KMS-11 (cell line): ENCODE data around the gene SLC7A6.
A peak's percentile ranks its signal among the peaks of the same experiment; 100 is the strongest.

Experiments
- H2AFZ ChIP-seq: fragments of 200-600 bp; sonication (generic); 2 replicates; pipeline ENCODE4 v1.6.1; 2016; ENCODE audit warnings: antibody characterized with exemption, mixed run types, low read depth
- H3K27ac ChIP-seq: fragments of 200-600 bp; sonication (generic); 2 replicates; pipeline ENCODE4 v1.6.1; 2016; ENCODE audit warnings: mild to moderate bottlenecking, mixed run types
- H3K27me3 ChIP-seq: fragments of 200-600 bp; sonication (generic); 2 replicates; pipeline ENCODE4 v1.6.1; 2017; ENCODE audit warnings: mild to moderate bottlenecking, low read depth, mixed run types, moderate library complexity; ENCODE audit not compliant: insufficient read depth
- H3K36me3 ChIP-seq: fragments of 200-600 bp; sonication (generic); 2 replicates; pipeline ENCODE4 v1.6.1; 2017; ENCODE audit warnings: mild to moderate bottlenecking, mixed run types; ENCODE audit not compliant: insufficient read depth
- H3K4me1 ChIP-seq: fragments of 200-600 bp; sonication (generic); 2 replicates; pipeline ENCODE4 v1.6.1; 2016; ENCODE audit warnings: mild to moderate bottlenecking, low read depth, mixed run types; ENCODE audit not compliant: poor library complexity, severe bottlenecking
- H3K4me2 ChIP-seq: fragments of 200-600 bp; sonication (generic); 2 replicates; pipeline ENCODE4 v1.7.0; 2016; ENCODE audit warnings: mild to moderate bottlenecking, mixed run types
- H3K4me3 ChIP-seq: fragments of 200-600 bp; sonication (generic); IDR thresholded peaks from 2 replicates; pipeline ENCODE4 v1.6.1; 2017; ENCODE audit warnings: low read depth, low read length, mixed read lengths; ENCODE audit not compliant: insufficient read depth
- H3K79me2 ChIP-seq: fragments of 200-600 bp; sonication (generic); 2 replicates; pipeline ENCODE4 v1.6.1; 2016; ENCODE audit warnings: low read depth, mixed run types; ENCODE audit not compliant: insufficient read depth
- H3K9ac ChIP-seq: fragments of 200-600 bp; sonication (generic); 2 replicates; pipeline ENCODE4 v1.6.1; 2016; ENCODE audit warnings: mild to moderate bottlenecking, mixed run types
- H4K20me1 ChIP-seq: fragments of 200-600 bp; sonication (generic); 2 replicates; pipeline ENCODE4 v1.6.1; 2016; ENCODE audit warnings: mild to moderate bottlenecking, mixed run types; ENCODE audit not compliant: insufficient read depth
- TF ChIP-seq, protein P1 (sequence below): fragments of 200-600 bp; sonication (generic); conservative IDR thresholded peaks from 2 replicates; pipeline ENCODE4 v1.6.1; 2017; ENCODE audit warnings: low read depth, mild to moderate bottlenecking, antibody characterized with exemption, low read length, moderate library complexity, mixed read lengths

SLC7A6 gene

GRCh38 chr16:68273459-68273858, 9.1 kb downstream of the SLC7A6 start:
- Histone ChIP-seq H3K27me3 (no peaks in the 10 kb centered on the region), H3K4me1 (peaks cover 68% of the 10 kb centered on the region), H3K4me2 (no peak overlapping the region), H4K20me1 (peaks cover 22% of the 10 kb centered on the region), H3K79me2 (peaks cover 63% of the 10 kb centered on the region), H2AFZ (no peak overlapping the region), H3K9ac (no peak overlapping the region), H3K36me3 (peaks cover 3% of the 10 kb centered on the region; the same call in 1 of the 2 replicates), H3K4me3 (no peak overlapping the region), H3K27ac (no peak overlapping the region)
- TF ChIP-seq, protein P1, sequence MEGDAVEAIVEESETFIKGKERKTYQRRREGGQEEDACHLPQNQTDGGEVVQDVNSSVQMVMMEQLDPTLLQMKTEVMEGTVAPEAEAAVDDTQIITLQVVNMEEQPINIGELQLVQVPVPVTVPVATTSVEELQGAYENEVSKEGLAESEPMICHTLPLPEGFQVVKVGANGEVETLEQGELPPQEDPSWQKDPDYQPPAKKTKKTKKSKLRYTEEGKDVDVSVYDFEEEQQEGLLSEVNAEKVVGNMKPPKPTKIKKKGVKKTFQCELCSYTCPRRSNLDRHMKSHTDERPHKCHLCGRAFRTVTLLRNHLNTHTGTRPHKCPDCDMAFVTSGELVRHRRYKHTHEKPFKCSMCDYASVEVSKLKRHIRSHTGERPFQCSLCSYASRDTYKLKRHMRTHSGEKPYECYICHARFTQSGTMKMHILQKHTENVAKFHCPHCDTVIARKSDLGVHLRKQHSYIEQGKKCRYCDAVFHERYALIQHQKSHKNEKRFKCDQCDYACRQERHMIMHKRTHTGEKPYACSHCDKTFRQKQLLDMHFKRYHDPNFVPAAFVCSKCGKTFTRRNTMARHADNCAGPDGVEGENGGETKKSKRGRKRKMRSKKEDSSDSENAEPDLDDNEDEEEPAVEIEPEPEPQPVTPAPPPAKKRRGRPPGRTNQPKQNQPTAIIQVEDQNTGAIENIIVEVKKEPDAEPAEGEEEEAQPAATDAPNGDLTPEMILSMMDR: no peak

DNA sequence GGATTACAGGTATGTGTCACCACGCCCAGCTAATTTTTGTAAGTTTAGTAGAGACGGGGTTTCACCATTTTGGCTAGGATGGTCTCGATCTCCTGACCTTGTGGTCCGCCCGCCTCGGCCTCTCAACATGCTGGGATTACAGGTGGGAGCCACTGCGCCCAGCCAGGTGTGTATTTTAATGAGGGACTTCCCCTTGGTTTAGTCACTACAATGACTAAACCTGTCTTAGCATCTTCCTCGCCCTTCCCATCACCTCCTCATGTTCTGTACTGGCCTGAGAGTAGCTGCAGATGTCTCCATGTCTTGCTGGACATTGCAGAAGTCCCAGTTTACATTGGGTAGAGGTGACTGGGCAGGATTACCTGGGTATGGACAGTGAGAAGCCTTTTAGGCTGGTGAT, 9.6 kb downstream of the SLC7A6 start:
- Histone ChIP-seq H3K9ac (no peak overlapping the region; the same call in 1 of the 2 replicates), H3K27me3 (no peaks in the 10 kb centered on the region), H4K20me1 (peaks cover 22% of the 10 kb centered on the region), H3K27ac (no peak overlapping the region), H3K36me3 (peaks cover 3% of the 10 kb centered on the region; the same call in 1 of the 2 replicates), H3K4me3 (no peak overlapping the region), H3K4me1 (peaks cover 67% of the 10 kb centered on the region), H2AFZ (no peak overlapping the region), H3K4me2 (no peak overlapping the region), H3K79me2 (peaks cover 58% of the 10 kb centered on the region)
- TF ChIP-seq, protein P1: no peak

- Histone ChIP-seq H3K27me3 (no peaks in the 10 kb centered on the region), H3K9ac (no peak overlapping the region; the same call in 1 of the 2 replicates), H2AFZ (no peak overlapping the region), H3K4me2 (no peak overlapping the region), H3K27ac (no peak overlapping the region), H3K79me2 (peaks cover 57% of the 10 kb centered on the region), H3K4me3 (no peak overlapping the region), H3K4me1 (peaks cover 61% of the 10 kb centered on the region), H3K36me3 (peaks cover 3% of the 10 kb centered on the region; the same call in 1 of the 2 replicates), H4K20me1 (peaks cover 17% of the 10 kb centered on the region; the same call in 1 of the 2 replicates)
- TF ChIP-seq, protein P1: no peak
Measured at GRCh38 chr16:68274441-68274840, 10.1 kb downstream of the SLC7A6 start.

DNA sequence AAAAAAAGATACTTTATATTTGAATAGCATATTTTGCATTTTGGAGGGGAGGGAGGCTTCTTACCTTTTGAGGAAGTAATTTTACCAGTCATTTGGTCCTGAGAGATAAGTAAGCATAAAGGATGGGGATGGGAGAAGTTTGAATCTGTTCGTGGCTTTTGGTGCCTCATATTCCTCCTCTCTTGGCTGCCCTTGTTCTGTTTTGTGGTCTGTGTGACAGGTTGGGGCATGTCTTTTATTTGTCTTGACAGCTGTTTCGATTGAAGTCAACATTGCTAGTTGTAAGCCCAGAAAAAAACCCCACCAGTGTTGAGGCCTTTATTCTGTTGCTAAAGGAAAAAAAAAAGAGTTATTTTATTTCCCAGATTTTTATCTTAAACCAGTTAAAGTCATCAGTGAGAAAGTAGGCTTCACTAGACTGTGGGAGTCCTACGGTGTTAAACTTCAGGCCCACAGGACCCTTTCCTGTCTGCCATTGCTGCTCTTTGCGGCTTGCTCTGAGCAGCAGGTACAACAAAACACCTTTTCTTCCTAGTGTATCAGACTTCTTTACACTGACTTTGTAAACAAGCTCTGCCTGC, 11.4 kb downstream of the SLC7A6 start:
- Histone ChIP-seq H3K4me1 (peaks cover 57% of the 10 kb centered on the region), H4K20me1 (peaks cover 12% of the 10 kb centered on the region; the same call in 1 of the 2 replicates), H3K27me3 (no peaks in the 10 kb centered on the region), H3K36me3 (peaks cover 3% of the 10 kb centered on the region; the same call in 1 of the 2 replicates), H3K27ac (peak overlapping the region; percentile 5; the same call in 1 of the 2 replicates), H3K9ac (no peak overlapping the region), H3K4me3 (no peak overlapping the region), H3K4me2 (no peak overlapping the region; the same call in 1 of the 2 replicates), H2AFZ (no peak overlapping the region), H3K79me2 (peaks cover 49% of the 10 kb centered on the region)
- TF ChIP-seq, protein P1: no peak
